Subcutaneous adipose tissue (tissue), 4 donors: ENCODE data around the gene AMT. TPM values are rescaled to one million over a fixed set of nuclear protein-coding genes. Genes with fewer than 3 reads are reported as not detected.

ENCODE experiments used
- CTCF ChIP-seq: fragments of 450-650 bp; IDR thresholded peaks from one replicate; pipeline ENCODE4 v1.5.1; 2016; ENCODE audit warnings: low read depth, mild to moderate bottlenecking, control low read depth, antibody characterized with exemption, moderate library complexity
- total RNA-seq, 4 donors: library from RNA; depleted of rRNA; stranded (reverse); fragments of >200 nt; gene quantifications; one replicate each; pipeline ENCODE4 v1.1.0, GENCODE V29; 2016

AMT gene
- total RNA-seq, 4 donors from 2014 or later, result 1.4 to 8.3 (median 1.9) TPM

- no peak for TF ChIP-seq CTCF
Observed at GRCh38 chr3:49424816-49425215, 2.5 kb upstream of the AMT start.

DNA sequence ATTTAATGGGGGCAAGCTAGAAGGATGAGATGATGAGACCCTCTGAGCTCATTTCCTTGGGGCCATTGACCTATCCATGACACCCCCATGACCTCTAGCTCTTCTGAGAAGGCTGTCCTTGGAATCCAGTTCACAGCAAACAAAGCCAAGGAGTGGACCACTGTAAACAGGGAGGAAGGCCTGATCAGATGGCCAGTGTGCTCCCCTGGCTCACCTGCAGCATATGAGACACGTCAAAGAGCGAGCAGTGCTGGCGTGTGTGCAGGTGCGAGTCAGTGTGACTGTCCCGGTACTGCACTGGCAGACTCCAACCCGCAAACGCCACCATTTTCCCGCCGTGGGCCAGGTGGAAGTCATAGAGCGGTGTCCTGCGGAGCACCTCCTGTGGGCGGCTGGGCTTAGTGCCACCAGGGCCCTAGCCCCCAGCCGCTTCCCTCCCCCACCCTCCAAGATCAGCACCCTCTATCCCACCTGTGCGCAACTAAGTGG, 339 bp downstream of the AMT start:
- TF ChIP-seq CTCF, result no peak

- TF ChIP-seq CTCF, result no peak
Observed at GRCh38 chr3:49417516-49418120, 4.7 kb downstream of the AMT start.

- TF ChIP-seq CTCF, result no peak
Observed at GRCh38 chr3:49416867-49417266, 5.4 kb downstream of the AMT start.

- no peak for TF ChIP-seq CTCF
Observed at GRCh38 chr3:49415931-49416601, 6.2 kb downstream of the AMT start.

DNA sequence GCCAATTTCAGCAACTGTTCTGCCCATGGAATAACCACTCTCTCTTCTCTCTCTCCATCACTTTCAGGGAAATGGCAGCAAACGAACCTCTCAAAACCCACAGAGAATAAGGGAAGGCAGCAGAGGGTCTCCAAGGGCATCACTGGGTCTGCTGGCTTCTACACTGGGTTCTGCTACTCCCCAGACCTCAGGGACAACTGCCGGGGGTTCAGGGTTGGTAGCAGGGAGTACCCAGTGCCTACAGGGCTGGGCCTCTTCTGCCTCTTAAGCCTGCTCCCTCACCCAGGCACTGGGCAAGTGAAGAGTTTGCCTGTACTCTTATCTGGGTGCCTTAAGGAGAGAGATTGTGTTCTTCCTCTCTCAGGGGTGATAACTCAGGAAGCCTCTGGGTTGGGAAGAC, 7.5 kb downstream of the AMT start:
- no peak for TF ChIP-seq CTCF

DNA sequence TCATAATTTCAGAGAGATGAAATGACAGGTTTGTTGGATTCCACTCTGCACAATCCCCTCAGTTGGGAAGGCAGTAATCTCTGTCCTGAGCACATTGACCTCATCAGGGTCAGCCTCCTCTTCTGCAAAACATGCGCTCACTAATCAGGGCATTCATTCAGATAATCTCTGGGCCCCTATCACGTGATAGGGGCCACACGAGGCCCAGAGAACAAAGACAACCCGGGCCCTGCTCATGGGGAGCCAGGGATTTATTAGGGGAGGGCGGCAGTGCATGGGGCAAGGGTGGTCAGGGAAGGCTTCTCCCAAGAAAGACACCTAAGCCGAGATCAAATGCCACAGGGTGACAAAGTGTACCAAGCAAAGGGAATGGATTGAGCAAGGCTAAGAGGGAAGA, 8.9 kb downstream of the AMT start:
- no peak for TF ChIP-seq CTCF
